ENCODE data around the gene WDFY2. TPM values are rescaled to one million over a fixed set of nuclear protein-coding genes. Genes with fewer than 3 reads are reported as not detected.
"Not testable (repeated sequence)": the region's sequence is repeated elsewhere in the genome, so short reads cannot be mapped to it uniquely, and the experiment has no call there.

Gene WDFY2
- polyA plus RNA-seq, 1 donor from 2014 or later = 5.3 TPM

- no peaks in the 10 kb centered on the region for H3F3A ChIP-seq (ENCODE audit: insufficient read depth, low read length, poor library complexity, severe bottlenecking)
- H3K9me2 ChIP-seq (ENCODE audit: insufficient read depth, low read length) = no peaks in the 10 kb centered on the region
- no peaks in the 10 kb centered on the region for H3K36me3 ChIP-seq (ENCODE audit: insufficient read depth, low read length)
- H3K27ac ChIP-seq (ENCODE audit: low read length) = no peak overlapping the region
- no peaks in the 10 kb centered on the region for H3K27me3 ChIP-seq (ENCODE audit: insufficient read depth, low read depth, low read length)
- no peaks in the 10 kb centered on the region for H4K20me1 ChIP-seq (ENCODE audit: insufficient read depth)
- TF ChIP-seq EP300 (conservative IDR thresholded peaks at IDR 0.05; ENCODE audit: poor library complexity, severe bottlenecking) (no peak), SMC3 (conservative IDR thresholded peaks at IDR 0.05; ENCODE audit: poor library complexity) (no peak), RAD21 (conservative IDR thresholded peaks at IDR 0.05) (no peak), TAF1 (IDR thresholded peaks at IDR 0.05; ENCODE audit: low read depth) (no peak), REST (IDR thresholded peaks at IDR 0.05; ENCODE audit: borderline replicate concordance) (no peak), CTCF (IDR thresholded peaks at IDR 0.05; ENCODE audit: poor library complexity, severe bottlenecking) (no peak), MXI1 (conservative IDR thresholded peaks at IDR 0.05; ENCODE audit: poor library complexity, severe bottlenecking) (no peak), POLR2AphosphoS5 (IDR thresholded peaks at IDR 0.05) (no peak), EZH2 (IDR thresholded peaks at IDR 0.05; ENCODE audit: borderline replicate concordance, insufficient read depth, low read length, poor library complexity, severe bottlenecking) (no peak)
- no peak overlapping the region for H3K4me2 ChIP-seq (ENCODE audit: low read length)
- H3K79me2 ChIP-seq (replicated peaks; ENCODE audit: insufficient read depth, low read length) = peaks cover 73% of the 10 kb centered on the region
- H3K4me3 ChIP-seq (ENCODE audit: low read length) = no peak overlapping the region
- no peak overlapping the region for H3K9ac ChIP-seq (ENCODE audit: low read length)
- no peak overlapping the region for H2AFZ ChIP-seq (ENCODE audit: low read depth, low read length)
- H3K9me3 ChIP-seq (ENCODE audit: low read length) = no peaks in the 10 kb centered on the region
These were observed 6.1 kb downstream of the WDFY2 start for GRCh38 chr13:51590231-51590970.

- Histone ChIP-seq H3K36me3 (ENCODE audit: insufficient read depth, low read length) (no peaks in the 10 kb centered on the region), H4K20me1 (ENCODE audit: insufficient read depth) (no peaks in the 10 kb centered on the region), H2AFZ (ENCODE audit: low read depth, low read length) (no peak overlapping the region), H3K27me3 (ENCODE audit: insufficient read depth, low read depth, low read length) (no peaks in the 10 kb centered on the region), H3K9me2 (ENCODE audit: insufficient read depth, low read length) (no peaks in the 10 kb centered on the region), H3K4me2 (ENCODE audit: low read length) (no peak overlapping the region), H3K79me2 (replicated peaks; ENCODE audit: insufficient read depth, low read length) (peaks cover 67% of the 10 kb centered on the region), H3K4me3 (ENCODE audit: low read length) (no peak overlapping the region), H3K9me3 (ENCODE audit: low read length) (no peaks in the 10 kb centered on the region), H3K27ac (ENCODE audit: low read length) (no peak overlapping the region), H3F3A (ENCODE audit: insufficient read depth, low read length, poor library complexity, severe bottlenecking) (no peaks in the 10 kb centered on the region), H3K9ac (ENCODE audit: low read length) (no peak overlapping the region)
- TF ChIP-seq EZH2 (IDR thresholded peaks at IDR 0.05; ENCODE audit: borderline replicate concordance, insufficient read depth, low read length, poor library complexity, severe bottlenecking) = no peak
- TF ChIP-seq TAF1 (IDR thresholded peaks at IDR 0.05; ENCODE audit: low read depth) = no peak
- no peak for TF ChIP-seq MXI1 (conservative IDR thresholded peaks at IDR 0.05; ENCODE audit: poor library complexity, severe bottlenecking)
- TF ChIP-seq EP300 (conservative IDR thresholded peaks at IDR 0.05; ENCODE audit: poor library complexity, severe bottlenecking) = no peak
- no peak for TF ChIP-seq RAD21 (conservative IDR thresholded peaks at IDR 0.05)
These were observed 6.8 kb downstream of the WDFY2 start for GRCh38 chr13:51590971-51591627.

- not testable (repeated sequence) for H3K4me2 ChIP-seq (ENCODE audit: low read length)
These were observed 7.7 kb downstream of the WDFY2 start for GRCh38 chr13:51591938-51592337.

More at GRCh38 chr13:51591938-51592337, 7.7 kb downstream of the WDFY2 start:
- not testable (repeated sequence) for H2AFZ ChIP-seq (ENCODE audit: low read depth, low read length); H3K36me3 ChIP-seq (ENCODE audit: insufficient read depth, low read length); H3K9me2 ChIP-seq (ENCODE audit: insufficient read depth, low read length); H4K20me1 ChIP-seq (ENCODE audit: insufficient read depth); H3K4me3 ChIP-seq (ENCODE audit: low read length); H3K9me3 ChIP-seq (ENCODE audit: low read length); H3K27ac ChIP-seq (ENCODE audit: low read length); H3K27me3 ChIP-seq (ENCODE audit: insufficient read depth, low read depth, low read length); H3K9ac ChIP-seq (ENCODE audit: low read length); H3F3A ChIP-seq (ENCODE audit: insufficient read depth, low read length, poor library complexity, severe bottlenecking)
- peaks cover 58% of the 10 kb centered on the region for H3K79me2 ChIP-seq (replicated peaks; ENCODE audit: insufficient read depth, low read length)
